BLaER1 (cell line): Measurements from ENCODE around the gene MEIS3.

ENCODE experiments used
- H3K27ac ChIP-seq: shearing (Covaris generic); formaldehyde crosslinking; 2 replicates; pipeline ENCODE4 v1.8.1; 2022
- H3K27me3 ChIP-seq: shearing (Covaris generic); formaldehyde crosslinking; 2 replicates; pipeline ENCODE4 v1.8.1; 2022
- H3K36me3 ChIP-seq: shearing (Covaris generic); formaldehyde crosslinking; 2 replicates; pipeline ENCODE4 v1.8.1; 2022
- H3K4me1 ChIP-seq: shearing (Covaris generic); formaldehyde crosslinking; 2 replicates; pipeline ENCODE4 v1.8.1; 2022
- H3K4me2 ChIP-seq: shearing (Covaris generic); formaldehyde crosslinking; 2 replicates; pipeline ENCODE4 v1.8.1; 2022
- H3K4me3 ChIP-seq: shearing (Covaris generic); formaldehyde crosslinking; 2 replicates; pipeline ENCODE4 v1.8.1; 2022
- H3K9ac ChIP-seq: shearing (Covaris generic); formaldehyde crosslinking; 2 replicates; pipeline ENCODE4 v1.8.1; 2022
- H3K9me3 ChIP-seq: shearing (Covaris generic); formaldehyde crosslinking; 2 replicates; pipeline ENCODE4 v1.8.1; 2022
- H4K20me1 ChIP-seq: shearing (Covaris generic); formaldehyde crosslinking; 2 replicates; pipeline ENCODE4 v1.8.1; 2022
- Cebpa-rat ChIP-seq: shearing (Covaris generic); IDR thresholded peaks from 2 replicates; pipeline ENCODE4 v1.8.1; 2022

Gene MEIS3

DNA sequence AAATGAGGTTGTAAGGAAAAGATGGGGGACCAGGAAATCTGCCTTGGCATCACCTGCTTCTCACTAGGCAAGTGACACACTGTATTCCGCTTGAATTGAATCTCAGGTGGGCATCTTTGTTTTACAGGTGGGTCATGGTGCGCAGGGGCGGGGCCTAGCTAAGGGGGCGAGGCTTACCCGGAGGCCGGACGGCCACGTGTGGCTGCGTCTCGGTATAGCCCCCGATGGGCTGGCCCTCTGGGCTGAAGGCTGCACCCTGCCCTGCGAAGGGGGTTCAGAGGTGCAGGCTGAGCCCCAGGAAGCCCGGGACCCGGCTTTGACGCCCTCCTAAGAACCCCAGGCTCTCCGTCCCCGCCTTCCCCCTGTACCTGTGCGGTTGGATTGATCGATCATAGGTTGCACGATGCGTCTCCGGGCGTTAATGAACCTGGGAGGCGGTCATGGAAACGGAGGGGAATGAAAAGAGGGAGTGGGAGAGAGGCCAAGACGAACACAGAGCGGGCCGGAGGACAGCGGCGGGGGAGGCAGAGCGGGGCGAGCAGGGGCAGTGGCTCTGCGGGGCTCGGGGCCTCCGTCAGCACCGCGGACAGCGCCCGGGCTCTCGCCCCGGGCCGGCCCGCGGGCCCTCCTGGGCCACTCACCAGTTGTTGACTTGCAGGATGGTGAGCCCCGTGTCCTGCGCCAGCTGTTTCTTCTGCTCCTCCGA, 12.5 kb downstream of the MEIS3 start:
- H3K9ac ChIP-seq = no peak overlapping the region
- H3K4me2 ChIP-seq = no peak overlapping the region
- TF ChIP-seq Cebpa-rat = no peak
- H4K20me1 ChIP-seq = peaks cover 16% of the 10 kb centered on the region; the same call in 1 of the 2 replicates
- no peak overlapping the region for H3K27ac ChIP-seq
- H3K27me3 ChIP-seq = peaks cover 68% of the 10 kb centered on the region
- no peak overlapping the region for H3K4me3 ChIP-seq
- H3K9me3 ChIP-seq = no peaks in the 10 kb centered on the region
- no peaks in the 10 kb centered on the region for H3K36me3 ChIP-seq
- H3K4me1 ChIP-seq = no peaks in the 10 kb centered on the region

- H3K9ac ChIP-seq = no peak overlapping the region
- H3K27ac ChIP-seq = no peak overlapping the region
- H3K27me3 ChIP-seq = peaks cover 61% of the 10 kb centered on the region
- H3K4me1 ChIP-seq = no peaks in the 10 kb centered on the region
- no peaks in the 10 kb centered on the region for H3K36me3 ChIP-seq
- no peak for TF ChIP-seq Cebpa-rat
- no peak overlapping the region for H3K4me3 ChIP-seq
- H4K20me1 ChIP-seq = peaks cover 16% of the 10 kb centered on the region; the same call in 1 of the 2 replicates
- H3K4me2 ChIP-seq = no peak overlapping the region
- no peaks in the 10 kb centered on the region for H3K9me3 ChIP-seq
Observed at GRCh38 chr19:47405854-47406417, 13.4 kb downstream of the MEIS3 start.

- H3K4me1 ChIP-seq = no peaks in the 10 kb centered on the region
- no peaks in the 10 kb centered on the region for H3K36me3 ChIP-seq
- H3K27ac ChIP-seq = no peak overlapping the region
- no peak for TF ChIP-seq Cebpa-rat
- H3K27me3 ChIP-seq = peaks cover 57% of the 10 kb centered on the region
- H3K4me2 ChIP-seq = no peak overlapping the region
- H3K4me3 ChIP-seq = no peak overlapping the region
- H3K9me3 ChIP-seq = no peaks in the 10 kb centered on the region
- H3K9ac ChIP-seq = no peak overlapping the region
- H4K20me1 ChIP-seq = peaks cover 16% of the 10 kb centered on the region; the same call in 1 of the 2 replicates
Observed at GRCh38 chr19:47405197-47405550, 14.2 kb downstream of the MEIS3 start.

DNA sequence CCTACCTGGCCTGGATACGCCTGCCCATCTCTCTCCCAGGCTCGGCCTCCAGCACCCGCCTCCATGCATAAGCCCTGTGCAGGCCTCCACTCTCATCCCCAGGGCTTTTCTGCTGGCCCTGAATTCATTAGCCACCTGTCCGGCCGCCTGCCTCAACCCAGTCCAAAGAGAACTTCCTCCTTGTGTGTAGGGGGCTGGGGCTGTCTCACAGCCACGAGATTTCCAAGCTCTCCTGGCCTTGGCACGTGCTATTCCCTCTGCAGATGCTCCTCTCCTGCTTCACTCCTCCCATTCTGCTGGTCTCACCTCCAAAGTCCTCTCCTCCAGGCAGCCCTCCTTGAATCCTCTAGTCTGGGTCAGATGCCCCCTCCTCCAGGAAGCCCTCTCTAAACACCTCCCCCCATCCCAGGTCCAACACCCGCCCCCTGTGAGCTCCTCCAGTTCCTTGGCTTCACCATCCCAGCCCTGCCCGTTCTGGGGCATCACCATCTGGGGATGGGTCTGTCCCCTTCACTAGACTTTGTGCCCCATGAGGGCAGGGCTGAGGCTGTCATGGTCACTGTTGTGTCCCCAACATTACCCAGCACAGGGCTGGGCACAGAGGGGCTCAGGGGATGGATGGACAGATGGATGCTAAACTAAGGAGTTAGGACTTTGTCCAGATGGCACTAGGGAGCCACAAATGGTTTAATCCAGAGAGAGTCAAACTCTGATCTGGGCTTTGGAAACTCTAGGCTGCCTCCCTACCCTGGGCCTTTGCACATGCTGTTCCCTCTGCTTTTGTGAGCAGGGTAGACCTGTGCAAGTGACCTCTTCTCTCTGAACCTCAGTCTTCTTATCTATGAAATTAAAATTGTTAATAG, 14.8 kb downstream of the MEIS3 start:
- Histone ChIP-seq H4K20me1 (peaks cover 16% of the 10 kb centered on the region; the same call in 1 of the 2 replicates), H3K9ac (no peak overlapping the region), H3K27me3 (peaks cover 57% of the 10 kb centered on the region), H3K4me3 (no peak overlapping the region), H3K4me1 (no peaks in the 10 kb centered on the region; the same call in 1 of the 2 replicates), H3K4me2 (no peak overlapping the region), H3K9me3 (no peaks in the 10 kb centered on the region), H3K27ac (no peak overlapping the region), H3K36me3 (no peaks in the 10 kb centered on the region)
- no peak for TF ChIP-seq Cebpa-rat

- H3K27me3 ChIP-seq = peaks cover 38% of the 10 kb centered on the region
- no peak for TF ChIP-seq Cebpa-rat
- no peak overlapping the region for H3K4me2 ChIP-seq
- H3K36me3 ChIP-seq = no peaks in the 10 kb centered on the region
- H3K9ac ChIP-seq = no peak overlapping the region
- H3K4me3 ChIP-seq = no peak overlapping the region
- H3K27ac ChIP-seq = no peak overlapping the region
- H4K20me1 ChIP-seq = peaks cover 16% of the 10 kb centered on the region; the same call in 1 of the 2 replicates
- peaks cover 13% of the 10 kb centered on the region for H3K4me1 ChIP-seq
- H3K9me3 ChIP-seq = no peaks in the 10 kb centered on the region
Observed at GRCh38 chr19:47402504-47402903, 16.8 kb downstream of the MEIS3 start.

GRCh38 chr19:47398707-47399597, 20.4 kb downstream of the MEIS3 start:
- Histone ChIP-seq H4K20me1 (peaks cover 3% of the 10 kb centered on the region; the same call in 1 of the 2 replicates), H3K4me2 (peak overlapping the region; percentile 67), H3K9ac (no peak overlapping the region), H3K9me3 (no peaks in the 10 kb centered on the region), H3K27ac (0 out of 2 replicates have a peak overlapping the region, but pooled peaks have one; percentile 26), H3K36me3 (no peaks in the 10 kb centered on the region), H3K27me3 (0 out of 2 replicates have a peak, but pooled peaks cover 12% of the 10 kb centered on the region), H3K4me3 (no peak overlapping the region), H3K4me1 (peaks cover 13% of the 10 kb centered on the region)
- TF ChIP-seq Cebpa-rat = no peak

- TF ChIP-seq Cebpa-rat = no peak
- Histone ChIP-seq H3K4me3 (no peak overlapping the region), H3K9ac (no peak overlapping the region), H4K20me1 (no peaks in the 10 kb centered on the region; the same call in 1 of the 2 replicates), H3K27ac (no peak overlapping the region), H3K36me3 (no peaks in the 10 kb centered on the region), H3K9me3 (no peaks in the 10 kb centered on the region), H3K4me1 (peaks cover 16% of the 10 kb centered on the region), H3K27me3 (no peaks in the 10 kb centered on the region), H3K4me2 (peak overlapping the region; percentile 56)
Observed at GRCh38 chr19:47391510-47392223, 27.7 kb downstream of the MEIS3 start.

DNA sequence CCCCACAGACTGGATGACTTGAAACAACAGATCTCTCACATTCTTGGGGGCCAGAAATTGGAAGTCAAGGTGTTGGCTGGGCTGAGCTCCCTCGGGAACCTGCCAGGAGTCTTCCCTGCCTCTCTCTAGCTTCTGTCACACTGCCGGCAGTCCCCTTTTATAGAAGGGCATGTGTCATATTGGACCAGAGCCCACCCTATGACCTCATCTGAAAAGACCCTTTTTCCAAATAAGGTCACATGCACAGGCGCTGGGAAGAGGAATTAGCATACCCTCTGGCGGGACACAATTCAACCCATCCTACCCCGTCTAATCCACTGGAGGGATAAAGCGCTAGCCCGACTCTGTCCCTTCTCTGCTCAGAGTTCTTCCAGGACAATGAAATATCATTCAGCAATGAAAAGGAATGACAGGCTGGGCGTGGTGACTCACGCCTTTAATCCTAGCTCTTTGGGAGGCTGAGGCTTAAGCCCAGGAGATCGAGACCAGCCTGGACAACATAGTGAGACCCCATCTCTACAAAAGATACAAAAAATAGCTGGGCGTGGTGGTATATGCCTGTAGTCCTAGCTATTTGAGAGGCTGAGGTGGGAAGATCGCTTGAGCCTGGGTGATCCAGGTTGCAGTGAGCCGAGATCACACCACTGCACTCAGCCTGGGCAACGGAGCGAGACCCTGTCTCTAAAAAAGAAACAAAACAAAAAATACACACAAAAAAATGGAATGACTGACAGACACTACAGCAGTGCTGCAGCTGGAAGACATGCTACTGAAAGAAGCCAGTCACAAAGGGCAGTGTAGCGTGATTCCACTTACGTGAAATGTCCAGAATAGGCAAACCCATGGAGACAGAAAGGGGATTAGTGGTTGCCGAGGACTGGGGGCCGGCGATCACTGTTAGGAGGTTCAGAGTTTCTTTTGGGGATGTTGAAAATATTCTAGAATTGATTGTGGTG, 28.5 kb downstream of the MEIS3 start:
- H3K27ac ChIP-seq = no peak overlapping the region
- peak overlapping the region; percentile 56 for H3K4me2 ChIP-seq

More for the DNA sequence above, 28.5 kb downstream of the MEIS3 start:
- H3K9me3 ChIP-seq = no peaks in the 10 kb centered on the region
- no peak overlapping the region for H3K4me3 ChIP-seq
- no peaks in the 10 kb centered on the region; the same call in 1 of the 2 replicates for H4K20me1 ChIP-seq
- peaks cover 16% of the 10 kb centered on the region for H3K4me1 ChIP-seq
- H3K27me3 ChIP-seq = no peaks in the 10 kb centered on the region
- no peak overlapping the region for H3K9ac ChIP-seq
- no peaks in the 10 kb centered on the region for H3K36me3 ChIP-seq
- no peak for TF ChIP-seq Cebpa-rat
